ENCODE results near the gene HECTD1.

DNA sequence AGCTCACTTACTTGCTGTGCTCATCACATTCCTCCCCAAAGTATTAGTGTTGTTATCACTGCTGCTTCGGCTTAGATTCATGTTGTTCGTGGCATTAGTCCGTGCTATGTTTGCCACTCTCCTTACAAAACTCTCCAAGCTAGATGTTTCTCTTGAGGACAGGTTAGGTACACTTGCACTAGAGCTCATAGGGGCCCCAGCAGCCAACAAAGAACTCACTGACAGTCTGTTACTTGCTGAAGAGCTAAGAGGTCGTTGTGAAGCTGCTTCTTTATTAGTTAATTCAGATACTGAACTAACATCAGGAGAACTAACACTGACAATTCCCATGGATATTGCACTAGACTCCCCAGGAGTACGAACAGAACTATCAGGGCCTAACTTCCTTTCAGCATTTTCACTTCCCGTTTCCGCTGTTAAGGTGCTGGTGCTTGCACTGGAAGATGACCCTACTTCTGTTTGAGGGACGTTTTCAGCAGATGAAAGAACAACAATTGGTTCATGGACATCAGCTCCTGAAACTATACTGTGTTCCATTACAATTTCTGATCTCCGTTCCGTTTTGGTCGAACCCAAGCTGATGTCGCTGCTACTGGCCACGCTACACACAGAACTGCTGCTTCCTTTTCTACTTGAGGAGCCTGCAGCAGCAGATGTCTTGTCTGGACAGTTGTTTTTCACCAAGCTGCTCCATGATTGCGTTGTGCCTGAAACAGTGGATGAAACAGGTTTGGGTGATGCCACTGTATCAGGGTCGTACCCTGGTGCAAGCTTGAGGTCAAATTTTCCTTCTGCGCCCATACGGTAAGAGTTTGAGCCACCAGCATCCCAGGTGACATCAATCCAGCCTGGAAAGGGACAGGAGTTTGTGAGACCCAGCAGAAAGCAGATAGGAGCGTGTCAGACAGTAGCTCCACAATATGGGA, 78.7 kb downstream of the HECTD1 start:
- no peak for TF ChIP-seq POLR2A (IDR thresholded peaks at IDR 0.05; ENCODE audit: borderline replicate concordance, extremely low read depth, insufficient read depth, insufficient read length)
- no peak for TF ChIP-seq SRF (IDR thresholded peaks at IDR 0.05; ENCODE audit: low read depth)
- no peak for TF ChIP-seq EZH2 (IDR thresholded peaks at IDR 0.05)
- no peak for TF ChIP-seq ZNF274 (IDR thresholded peaks at IDR 0.05; ENCODE audit: low read depth, low read length)
- TF ChIP-seq, protein P1, sequence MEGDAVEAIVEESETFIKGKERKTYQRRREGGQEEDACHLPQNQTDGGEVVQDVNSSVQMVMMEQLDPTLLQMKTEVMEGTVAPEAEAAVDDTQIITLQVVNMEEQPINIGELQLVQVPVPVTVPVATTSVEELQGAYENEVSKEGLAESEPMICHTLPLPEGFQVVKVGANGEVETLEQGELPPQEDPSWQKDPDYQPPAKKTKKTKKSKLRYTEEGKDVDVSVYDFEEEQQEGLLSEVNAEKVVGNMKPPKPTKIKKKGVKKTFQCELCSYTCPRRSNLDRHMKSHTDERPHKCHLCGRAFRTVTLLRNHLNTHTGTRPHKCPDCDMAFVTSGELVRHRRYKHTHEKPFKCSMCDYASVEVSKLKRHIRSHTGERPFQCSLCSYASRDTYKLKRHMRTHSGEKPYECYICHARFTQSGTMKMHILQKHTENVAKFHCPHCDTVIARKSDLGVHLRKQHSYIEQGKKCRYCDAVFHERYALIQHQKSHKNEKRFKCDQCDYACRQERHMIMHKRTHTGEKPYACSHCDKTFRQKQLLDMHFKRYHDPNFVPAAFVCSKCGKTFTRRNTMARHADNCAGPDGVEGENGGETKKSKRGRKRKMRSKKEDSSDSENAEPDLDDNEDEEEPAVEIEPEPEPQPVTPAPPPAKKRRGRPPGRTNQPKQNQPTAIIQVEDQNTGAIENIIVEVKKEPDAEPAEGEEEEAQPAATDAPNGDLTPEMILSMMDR (IDR thresholded peaks at IDR 0.05 in 2 of 3, conservative IDR thresholded peaks at IDR 0.05 in 1 of 3; ENCODE audit: borderline replicate concordance in 1 of 3, insufficient read depth in 1 of 3, low read depth in 2 of 3, low read length in 2 of 3) = no peak
- TF ChIP-seq SIN3A (IDR thresholded peaks at IDR 0.05; ENCODE audit: low read depth) = no peak
- TF ChIP-seq, protein P2, sequence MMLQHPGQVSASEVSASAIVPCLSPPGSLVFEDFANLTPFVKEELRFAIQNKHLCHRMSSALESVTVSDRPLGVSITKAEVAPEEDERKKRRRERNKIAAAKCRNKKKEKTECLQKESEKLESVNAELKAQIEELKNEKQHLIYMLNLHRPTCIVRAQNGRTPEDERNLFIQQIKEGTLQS (IDR thresholded peaks at IDR 0.05) = no peak
- TF ChIP-seq, protein P3, sequence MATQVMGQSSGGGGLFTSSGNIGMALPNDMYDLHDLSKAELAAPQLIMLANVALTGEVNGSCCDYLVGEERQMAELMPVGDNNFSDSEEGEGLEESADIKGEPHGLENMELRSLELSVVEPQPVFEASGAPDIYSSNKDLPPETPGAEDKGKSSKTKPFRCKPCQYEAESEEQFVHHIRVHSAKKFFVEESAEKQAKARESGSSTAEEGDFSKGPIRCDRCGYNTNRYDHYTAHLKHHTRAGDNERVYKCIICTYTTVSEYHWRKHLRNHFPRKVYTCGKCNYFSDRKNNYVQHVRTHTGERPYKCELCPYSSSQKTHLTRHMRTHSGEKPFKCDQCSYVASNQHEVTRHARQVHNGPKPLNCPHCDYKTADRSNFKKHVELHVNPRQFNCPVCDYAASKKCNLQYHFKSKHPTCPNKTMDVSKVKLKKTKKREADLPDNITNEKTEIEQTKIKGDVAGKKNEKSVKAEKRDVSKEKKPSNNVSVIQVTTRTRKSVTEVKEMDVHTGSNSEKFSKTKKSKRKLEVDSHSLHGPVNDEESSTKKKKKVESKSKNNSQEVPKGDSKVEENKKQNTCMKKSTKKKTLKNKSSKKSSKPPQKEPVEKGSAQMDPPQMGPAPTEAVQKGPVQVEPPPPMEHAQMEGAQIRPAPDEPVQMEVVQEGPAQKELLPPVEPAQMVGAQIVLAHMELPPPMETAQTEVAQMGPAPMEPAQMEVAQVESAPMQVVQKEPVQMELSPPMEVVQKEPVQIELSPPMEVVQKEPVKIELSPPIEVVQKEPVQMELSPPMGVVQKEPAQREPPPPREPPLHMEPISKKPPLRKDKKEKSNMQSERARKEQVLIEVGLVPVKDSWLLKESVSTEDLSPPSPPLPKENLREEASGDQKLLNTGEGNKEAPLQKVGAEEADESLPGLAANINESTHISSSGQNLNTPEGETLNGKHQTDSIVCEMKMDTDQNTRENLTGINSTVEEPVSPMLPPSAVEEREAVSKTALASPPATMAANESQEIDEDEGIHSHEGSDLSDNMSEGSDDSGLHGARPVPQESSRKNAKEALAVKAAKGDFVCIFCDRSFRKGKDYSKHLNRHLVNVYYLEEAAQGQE (IDR thresholded peaks at IDR 0.05; ENCODE audit: low read depth) = no peak
- no peak for TF ChIP-seq YY1 (IDR thresholded peaks at IDR 0.05; ENCODE audit: extremely low read depth, insufficient replicate concordance, low read depth, low read length)

Data from HCT116 (cell line).